ENCODE measurements around the gene BABAM2. TPM values are rescaled to one million over a fixed set of nuclear protein-coding genes. Genes with fewer than 3 reads are reported as not detected.

BABAM2 gene
- total RNA-seq, 4 donors from 2014 or later = 23.7 to 41.1 (median 27.9) TPM

DNA sequence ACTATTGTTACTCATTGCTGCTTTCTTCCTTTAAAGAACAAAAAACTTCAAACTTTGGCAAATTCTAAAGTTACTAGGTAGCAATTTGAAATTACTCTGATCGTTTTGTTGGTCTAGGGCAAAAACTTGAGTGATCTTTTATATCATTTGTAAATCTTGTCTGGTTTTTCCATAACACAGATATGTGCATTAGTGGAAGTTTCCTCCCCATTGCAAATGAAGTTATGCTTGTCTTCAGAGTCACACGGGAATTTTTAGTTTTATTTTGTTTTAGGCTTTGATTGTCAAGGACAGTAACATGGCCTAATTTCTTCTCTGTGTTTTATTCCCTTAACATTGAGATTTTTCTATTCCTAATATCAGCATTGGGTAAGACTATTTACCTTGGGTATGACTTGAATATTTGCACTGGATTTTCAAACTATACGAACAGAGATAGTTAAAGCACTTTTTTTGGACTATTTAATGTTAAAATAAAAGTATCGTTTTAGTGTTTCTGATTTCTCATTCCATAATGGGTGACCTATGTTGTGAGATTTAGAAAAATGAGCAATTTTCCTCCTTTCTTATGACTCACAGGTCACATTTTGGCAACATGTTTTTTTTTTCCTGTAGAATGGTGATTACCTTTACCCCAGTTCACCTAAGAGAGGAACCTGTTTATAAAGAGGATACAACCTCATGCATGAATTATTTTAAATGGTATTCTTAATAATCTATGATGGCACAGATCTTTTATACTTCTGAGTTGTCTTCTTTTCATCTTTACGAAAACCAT lies 65.0 kb downstream of the BABAM2 start:
- TF ChIP-seq EP300 (IDR thresholded peaks at IDR 0.05) (no peak), POLR2A (IDR thresholded peaks at IDR 0.05) (no peak), POLR2AphosphoS5 (IDR thresholded peaks at IDR 0.05) (no peak), CTCF (IDR thresholded peaks at IDR 0.05) (no peak)
- peaks cover 56% of the 10 kb centered on the region for H3K4me1 ChIP-seq
- peak overlapping the region; percentile 66 for H3K27ac ChIP-seq
- no peaks in the 10 kb centered on the region for H3K9me3 ChIP-seq
- H3K36me3 ChIP-seq = no peaks in the 10 kb centered on the region
- H3K4me3 ChIP-seq = no peak overlapping the region
- WGBS = 48% methylated on average over 5 of the region's 5 CpGs
- no peak for DNase-seq (ENCODE audit: low spot score in 2 of 2)
- H3K27me3 ChIP-seq = no peaks in the 10 kb centered on the region

GRCh38 chr2:27956888-27957287 lies 66.4 kb downstream of the BABAM2 start:
- WGBS = 65% methylated on average over 2 of the region's 2 CpGs
- no peak overlapping the region for H3K27ac ChIP-seq
- DNase-seq (ENCODE audit: low spot score in 2 of 2) = no peak
- no peaks in the 10 kb centered on the region for H3K36me3 ChIP-seq
- H3K27me3 ChIP-seq = no peaks in the 10 kb centered on the region
- H3K4me1 ChIP-seq = peaks cover 60% of the 10 kb centered on the region
- no peaks in the 10 kb centered on the region for H3K9me3 ChIP-seq
- no peak for TF ChIP-seq POLR2A (IDR thresholded peaks at IDR 0.05)
- no peak for TF ChIP-seq EP300 (IDR thresholded peaks at IDR 0.05)
- no peak for TF ChIP-seq CTCF (IDR thresholded peaks at IDR 0.05)
- no peak for TF ChIP-seq POLR2AphosphoS5 (IDR thresholded peaks at IDR 0.05)
- H3K4me3 ChIP-seq = no peak overlapping the region

DNA sequence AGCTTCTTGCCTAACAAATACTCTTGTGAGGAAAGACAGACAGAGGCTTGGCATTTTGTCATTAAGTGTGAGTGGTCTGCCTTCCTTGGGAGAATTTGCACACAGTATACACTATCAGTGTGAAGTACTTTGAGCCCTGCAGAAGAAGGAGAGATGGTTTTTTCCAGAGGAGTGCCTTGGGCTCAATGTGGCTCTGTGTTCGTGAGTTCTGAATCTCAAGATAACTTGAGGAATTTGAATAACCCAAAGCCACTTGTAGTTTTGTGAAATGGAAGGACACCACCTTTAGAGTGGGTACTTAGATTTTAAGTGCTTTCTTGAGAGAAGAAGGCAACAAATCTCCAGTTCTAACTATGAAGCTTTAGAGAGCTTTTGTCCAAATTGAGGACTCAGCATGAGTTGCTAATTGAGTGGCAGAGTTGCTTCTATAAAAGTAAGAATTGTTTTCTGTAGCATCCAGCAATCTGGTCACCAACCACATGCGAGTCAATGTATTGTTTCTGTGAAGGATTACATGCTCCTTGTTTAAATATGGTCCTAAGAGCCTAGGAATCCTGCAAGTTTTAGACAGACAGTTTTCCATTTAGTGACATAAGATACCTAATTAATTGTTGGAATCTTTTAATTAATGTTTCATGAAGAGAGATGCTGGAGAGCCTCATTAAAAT lies 68.3 kb downstream of the BABAM2 start:
- peaks cover 51% of the 10 kb centered on the region for H3K4me1 ChIP-seq

DNA sequence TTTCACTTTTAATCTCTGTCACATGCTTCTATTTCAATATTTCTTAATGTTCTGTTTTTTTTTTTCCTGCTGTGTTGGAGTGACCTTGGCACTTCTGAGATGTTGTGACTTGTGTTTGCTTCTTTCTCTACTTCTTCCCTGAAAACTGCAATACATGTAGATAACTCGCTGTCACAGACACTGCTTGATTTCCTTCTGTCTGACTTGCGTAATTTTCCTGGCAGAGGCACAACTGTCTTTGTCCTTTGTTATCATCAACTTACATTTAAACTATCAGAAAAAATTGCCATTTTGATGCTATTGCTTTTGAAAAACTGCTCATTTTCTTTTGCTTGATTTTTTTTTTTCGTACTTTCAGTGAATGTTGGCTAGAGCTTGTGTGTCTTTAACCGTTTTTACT lies 69.0 kb downstream of the BABAM2 start:
- 27% methylated on average over 4 of the region's 4 CpGs for WGBS
- H3K4me3 ChIP-seq = no peak overlapping the region
- H3K36me3 ChIP-seq = no peaks in the 10 kb centered on the region
- H3K27me3 ChIP-seq = no peaks in the 10 kb centered on the region
- TF ChIP-seq POLR2A (IDR thresholded peaks at IDR 0.05) = no peak
- H3K27ac ChIP-seq = no peak overlapping the region
- peaks cover 44% of the 10 kb centered on the region for H3K4me1 ChIP-seq
- DNase-seq (ENCODE audit: low spot score in 2 of 2) = no peak
- no peaks in the 10 kb centered on the region for H3K9me3 ChIP-seq

More for the DNA sequence above, 68.3 kb downstream of the BABAM2 start:
- Histone ChIP-seq H3K36me3 (no peaks in the 10 kb centered on the region), H3K4me3 (no peak overlapping the region), H3K27ac (no peak overlapping the region), H3K9me3 (no peaks in the 10 kb centered on the region), H3K27me3 (no peaks in the 10 kb centered on the region)
- TF ChIP-seq POLR2AphosphoS5 (IDR thresholded peaks at IDR 0.05) = no peak
- no peak for TF ChIP-seq POLR2A (IDR thresholded peaks at IDR 0.05)
- no peak for TF ChIP-seq CTCF (IDR thresholded peaks at IDR 0.05)
- no peak for TF ChIP-seq EP300 (IDR thresholded peaks at IDR 0.05)
- WGBS = 92% methylated on average over 2 of the region's 2 CpGs
- no peak for DNase-seq (ENCODE audit: low spot score in 2 of 2)

DNA sequence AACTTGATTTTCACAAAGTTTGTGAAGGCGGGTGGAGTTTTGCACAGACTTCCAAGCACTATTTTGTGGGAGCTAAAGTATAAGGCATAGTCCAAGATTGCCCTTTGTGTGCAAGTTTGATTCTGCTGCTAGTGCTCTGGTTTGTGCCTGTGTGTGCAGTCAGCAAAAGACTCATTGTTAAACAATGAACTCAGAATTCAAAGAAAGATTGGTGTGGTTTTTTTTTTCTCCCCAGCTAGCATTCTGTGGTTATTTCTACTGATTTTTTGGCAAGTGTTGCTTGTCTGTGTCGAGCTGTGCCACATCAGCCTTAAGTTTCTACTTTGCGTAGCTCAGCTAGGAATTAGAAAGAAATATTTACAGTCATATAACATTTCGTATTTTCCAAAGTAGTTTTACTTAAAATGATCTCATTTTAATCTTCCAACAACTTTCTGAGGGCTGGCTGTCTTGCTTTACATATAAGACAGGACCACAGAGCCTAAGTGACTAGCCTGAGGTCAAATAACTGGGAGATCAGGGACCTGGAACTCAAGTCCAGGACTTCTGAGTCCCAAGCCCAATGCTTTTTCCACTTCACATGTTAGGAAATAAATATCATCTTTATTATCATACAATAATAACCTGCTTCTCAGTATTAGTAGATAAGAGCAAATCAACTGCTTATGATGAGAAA lies 69.8 kb downstream of the BABAM2 start:
- 35% methylated on average over 4 of the region's 4 CpGs for WGBS

More for the DNA sequence above, 69.8 kb downstream of the BABAM2 start:
- Histone ChIP-seq H3K4me3 (no peak overlapping the region), H3K27ac (no peak overlapping the region), H3K4me1 (peaks cover 35% of the 10 kb centered on the region), H3K9me3 (no peaks in the 10 kb centered on the region), H3K36me3 (no peaks in the 10 kb centered on the region), H3K27me3 (no peaks in the 10 kb centered on the region)
- TF ChIP-seq POLR2A (IDR thresholded peaks at IDR 0.05) (no peak), EP300 (IDR thresholded peaks at IDR 0.05) (no peak), POLR2AphosphoS5 (IDR thresholded peaks at IDR 0.05) (no peak), CTCF (IDR thresholded peaks at IDR 0.05) (no peak)
- DNase-seq (ENCODE audit: low spot score in 2 of 2) = no peak
